ENCODE measurements around the gene TOR1AIP1.
"Not testable (repeated sequence)": the region's sequence is repeated elsewhere in the genome, so short reads cannot be mapped to it uniquely, and the experiment has no call there.

TOR1AIP1 gene, protein sequence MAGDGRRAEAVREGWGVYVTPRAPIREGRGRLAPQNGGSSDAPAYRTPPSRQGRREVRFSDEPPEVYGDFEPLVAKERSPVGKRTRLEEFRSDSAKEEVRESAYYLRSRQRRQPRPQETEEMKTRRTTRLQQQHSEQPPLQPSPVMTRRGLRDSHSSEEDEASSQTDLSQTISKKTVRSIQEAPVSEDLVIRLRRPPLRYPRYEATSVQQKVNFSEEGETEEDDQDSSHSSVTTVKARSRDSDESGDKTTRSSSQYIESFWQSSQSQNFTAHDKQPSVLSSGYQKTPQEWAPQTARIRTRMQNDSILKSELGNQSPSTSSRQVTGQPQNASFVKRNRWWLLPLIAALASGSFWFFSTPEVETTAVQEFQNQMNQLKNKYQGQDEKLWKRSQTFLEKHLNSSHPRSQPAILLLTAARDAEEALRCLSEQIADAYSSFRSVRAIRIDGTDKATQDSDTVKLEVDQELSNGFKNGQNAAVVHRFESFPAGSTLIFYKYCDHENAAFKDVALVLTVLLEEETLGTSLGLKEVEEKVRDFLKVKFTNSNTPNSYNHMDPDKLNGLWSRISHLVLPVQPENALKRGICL

DNA sequence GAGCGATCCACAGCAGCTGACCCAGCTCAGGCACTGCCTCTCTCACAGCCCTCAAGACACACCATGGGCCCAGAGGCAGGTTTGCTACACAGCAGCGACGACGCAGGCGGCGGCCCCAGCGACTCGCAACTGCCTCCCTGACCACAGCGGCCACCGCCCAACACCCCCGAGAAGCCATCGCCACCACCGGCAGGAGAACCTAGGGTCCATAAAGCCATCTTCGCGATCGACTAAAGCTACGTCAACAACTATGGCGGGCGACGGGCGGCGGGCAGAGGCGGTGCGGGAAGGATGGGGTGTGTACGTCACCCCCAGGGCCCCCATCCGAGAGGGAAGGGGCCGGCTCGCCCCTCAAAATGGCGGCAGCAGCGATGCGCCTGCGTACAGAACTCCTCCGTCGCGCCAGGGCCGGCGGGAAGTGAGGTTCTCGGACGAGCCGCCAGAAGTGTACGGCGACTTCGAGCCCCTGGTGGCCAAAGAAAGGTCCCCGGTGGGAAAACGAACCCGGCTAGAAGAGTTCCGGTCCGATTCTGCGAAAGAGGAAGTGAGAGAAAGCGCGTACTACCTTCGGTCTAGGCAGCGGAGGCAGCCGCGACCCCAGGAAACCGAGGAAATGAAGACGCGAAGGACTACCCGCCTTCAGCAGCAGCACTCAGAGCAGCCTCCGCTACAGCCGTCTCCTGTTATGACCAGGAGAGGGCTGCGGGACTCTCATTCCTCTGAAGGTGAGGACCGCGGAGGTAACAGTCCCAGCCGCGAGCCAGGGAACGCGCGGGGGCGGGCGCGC lies at the start of gene TOR1AIP1:
Gene TOR1AIP1, plus strand, starts transcription at position 33 of the 787 bp plus-strand sequence. Its CDS starts 218 bp downstream, at position 251.
- DNase-seq = peak; percentile 99

DNA sequence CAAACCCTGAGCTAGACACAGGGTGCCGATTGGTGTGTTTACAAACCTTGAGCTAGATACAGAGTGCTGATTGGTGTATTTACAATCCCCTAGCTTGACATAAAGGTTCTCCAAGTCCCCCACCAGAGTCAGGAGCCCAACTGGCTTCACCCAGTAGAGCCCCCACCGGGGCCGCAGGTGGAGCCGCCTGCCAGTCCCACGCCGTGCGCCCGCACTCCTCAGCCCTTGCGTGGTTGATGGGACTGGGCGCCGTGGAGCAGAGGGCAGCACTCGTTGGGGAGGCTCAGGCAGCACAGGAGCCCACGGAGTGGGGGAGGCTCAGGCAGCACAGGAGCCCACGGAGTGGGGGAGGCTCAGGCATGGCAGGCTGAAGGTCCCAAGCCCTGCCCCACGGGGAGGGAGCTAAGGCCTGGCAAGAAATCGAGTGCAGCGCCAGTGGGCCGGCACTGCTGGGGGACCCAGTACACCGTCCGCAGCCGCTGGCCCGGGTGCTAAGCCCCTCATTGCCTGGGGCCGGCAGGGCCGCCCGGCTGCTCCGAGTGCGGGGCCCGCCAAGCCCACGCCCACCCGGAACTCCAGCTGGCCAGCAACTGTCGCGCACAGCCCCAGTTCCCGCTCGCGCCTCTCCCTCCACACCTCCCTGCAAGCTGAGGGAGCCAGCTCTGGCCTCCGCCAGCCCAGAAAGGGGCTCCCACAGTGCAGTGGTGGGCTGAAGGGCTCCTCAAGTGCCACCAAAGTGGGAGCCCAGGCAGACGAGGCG lies 45.2 kb upstream of the TOR1AIP1 start:
- DNase-seq = not testable (repeated sequence)

DNA sequence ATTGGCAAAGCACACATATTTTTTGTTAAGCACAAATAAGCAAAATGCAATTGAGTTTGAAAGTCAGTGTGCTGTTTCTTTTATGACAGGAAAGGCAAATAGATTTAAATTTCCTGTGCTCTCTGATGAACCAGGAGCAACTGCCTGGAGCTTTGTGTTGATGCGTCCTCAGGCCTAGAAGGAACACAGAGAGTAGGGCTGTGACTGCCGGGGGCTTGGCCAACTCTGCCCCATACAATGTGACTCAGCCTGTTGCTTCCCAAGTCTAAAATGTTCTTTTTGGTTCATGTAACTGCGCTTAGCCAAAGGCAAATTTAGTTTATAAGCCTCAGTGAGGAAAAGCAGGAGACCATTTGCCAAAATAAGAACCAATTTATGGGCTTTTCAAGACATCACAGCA lies 42.0 kb upstream of the TOR1AIP1 start:
- no peak for DNase-seq

DNA sequence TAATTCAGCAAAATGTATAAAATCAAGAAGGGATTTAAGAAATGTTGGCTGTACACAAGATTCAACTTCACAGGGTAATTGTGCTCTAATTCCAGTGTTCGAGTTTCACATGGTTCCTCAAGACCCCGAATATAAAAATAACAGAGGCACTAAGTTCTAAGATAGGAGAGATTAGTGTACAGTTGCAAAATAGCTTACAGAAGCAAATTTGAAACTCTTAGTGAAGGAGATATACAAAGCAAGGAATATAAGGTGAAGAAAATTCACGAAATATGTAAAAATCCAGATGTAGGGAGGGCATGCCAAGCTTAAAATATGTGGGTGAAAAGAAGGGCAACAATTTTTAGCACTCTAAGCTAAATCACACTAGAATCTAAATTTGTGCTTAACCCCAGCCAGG lies 33.9 kb upstream of the TOR1AIP1 start:
- DNase-seq = no peak

DNA sequence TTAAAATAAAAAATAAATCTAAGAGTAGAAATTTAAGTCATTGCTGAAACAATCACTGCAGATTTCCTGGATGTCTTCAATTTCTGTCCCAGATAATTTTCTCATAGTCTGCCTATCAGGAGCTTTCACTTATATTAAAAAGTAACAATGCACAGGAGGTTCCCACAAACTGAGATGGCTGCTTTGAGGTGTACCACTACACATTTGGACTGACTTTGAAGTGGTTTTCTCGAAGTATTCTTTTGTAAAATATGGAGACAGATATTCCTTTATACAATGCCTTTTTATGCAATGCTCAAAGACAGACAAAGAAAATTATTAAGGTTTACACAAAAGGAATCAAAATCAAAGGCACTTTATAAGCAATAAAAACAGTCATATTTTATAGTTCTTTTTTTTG lies 29.0 kb upstream of the TOR1AIP1 start:
- DNase-seq = no peak

DNA sequence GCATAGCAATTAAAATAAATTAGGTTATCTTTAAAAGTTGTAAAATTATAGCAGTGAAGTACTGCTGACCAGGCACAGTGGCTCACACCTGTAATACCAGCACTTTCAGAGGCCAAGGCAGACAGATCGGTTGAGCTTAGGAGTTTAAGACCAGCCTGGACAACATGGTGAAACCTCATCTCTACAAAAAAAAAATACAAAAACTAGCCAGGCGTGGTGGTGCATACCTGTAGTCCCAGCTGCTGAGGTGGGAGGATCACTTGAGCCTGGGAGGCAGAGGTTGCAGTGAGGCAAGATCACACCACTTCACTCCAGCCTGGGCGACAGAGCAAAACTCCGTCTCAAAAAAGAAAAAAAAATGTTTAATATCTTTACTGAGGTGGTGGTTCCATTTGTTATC lies 26.3 kb upstream of the TOR1AIP1 start:
- not testable (repeated sequence) for DNase-seq

DNA sequence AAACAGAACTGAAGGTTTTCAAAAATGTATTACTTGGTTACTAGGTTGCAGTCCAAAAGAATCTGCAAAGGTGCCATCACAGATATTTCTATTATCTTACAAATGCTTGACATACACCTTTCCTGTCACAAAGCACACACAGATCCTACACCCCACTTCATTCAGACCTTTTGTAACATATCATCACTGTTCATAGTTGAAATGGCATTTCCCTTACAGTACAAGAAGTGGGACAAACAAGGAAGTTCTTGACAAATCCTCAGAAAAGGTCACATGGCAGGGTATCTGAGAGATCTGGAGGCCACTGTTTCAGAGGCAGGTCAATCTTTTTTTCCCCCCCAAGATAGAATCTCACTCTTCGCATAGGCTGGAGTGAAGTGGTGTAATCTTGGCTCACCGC lies 25.8 kb upstream of the TOR1AIP1 start:
- no peak for DNase-seq

DNA sequence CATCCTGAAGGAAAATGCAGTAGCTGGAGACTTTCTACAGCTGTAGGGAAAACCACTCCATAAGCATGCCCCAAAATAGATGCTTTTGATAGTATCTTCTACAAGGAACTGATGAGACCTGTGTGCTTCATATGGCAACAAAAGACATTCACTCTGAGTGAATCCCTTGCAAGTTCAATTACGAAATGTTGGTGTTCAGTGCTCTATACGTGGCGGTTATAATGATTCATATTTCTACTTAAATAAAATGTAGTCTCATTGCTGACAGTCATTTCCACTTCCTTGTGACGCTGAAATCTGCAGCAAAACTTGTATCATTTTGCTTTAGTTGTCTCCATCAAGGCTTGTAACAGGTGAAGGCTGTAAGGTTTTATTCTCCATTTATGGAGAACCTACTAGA lies 25.1 kb upstream of the TOR1AIP1 start:
- no peak for DNase-seq

DNA sequence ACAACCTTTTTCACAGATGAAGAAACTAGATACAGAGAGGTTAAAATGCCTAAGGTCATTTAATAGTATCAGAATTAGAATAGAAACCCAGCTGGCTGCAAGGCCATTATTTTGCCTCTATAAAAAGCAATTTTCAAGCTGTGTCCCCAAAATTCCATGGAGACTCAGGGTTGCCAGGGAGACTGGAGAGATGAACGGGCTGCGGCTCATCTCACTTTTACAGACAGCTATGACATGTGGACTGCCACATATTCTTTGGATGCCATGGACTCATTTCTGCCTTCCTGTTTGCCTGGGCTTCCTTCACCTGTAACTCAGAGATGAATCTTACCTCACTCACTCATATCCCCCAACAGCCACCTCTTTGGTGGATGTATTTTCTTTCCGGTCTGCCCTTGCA lies 21.4 kb upstream of the TOR1AIP1 start:
- no peak for DNase-seq

DNA sequence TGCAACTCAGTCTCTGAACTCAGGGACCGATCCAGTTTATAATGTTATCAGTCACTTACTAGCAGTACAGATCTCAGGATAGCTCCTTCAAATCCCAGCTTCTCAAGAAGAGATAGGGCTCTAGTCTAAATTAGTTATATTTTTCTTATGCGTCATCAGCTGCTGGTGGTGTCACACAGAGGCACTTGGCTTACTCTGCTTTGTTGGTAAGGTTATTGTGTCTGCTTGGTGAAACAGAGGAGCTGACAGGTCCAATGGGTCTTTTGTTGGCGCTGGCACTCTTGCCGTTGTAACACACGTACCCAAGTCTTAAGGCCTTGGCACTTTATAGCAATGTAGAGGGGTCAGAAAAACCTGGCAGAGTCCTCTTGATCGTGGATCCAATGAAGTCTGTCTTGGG lies 16.7 kb upstream of the TOR1AIP1 start:
- DNase-seq = no peak

DNA sequence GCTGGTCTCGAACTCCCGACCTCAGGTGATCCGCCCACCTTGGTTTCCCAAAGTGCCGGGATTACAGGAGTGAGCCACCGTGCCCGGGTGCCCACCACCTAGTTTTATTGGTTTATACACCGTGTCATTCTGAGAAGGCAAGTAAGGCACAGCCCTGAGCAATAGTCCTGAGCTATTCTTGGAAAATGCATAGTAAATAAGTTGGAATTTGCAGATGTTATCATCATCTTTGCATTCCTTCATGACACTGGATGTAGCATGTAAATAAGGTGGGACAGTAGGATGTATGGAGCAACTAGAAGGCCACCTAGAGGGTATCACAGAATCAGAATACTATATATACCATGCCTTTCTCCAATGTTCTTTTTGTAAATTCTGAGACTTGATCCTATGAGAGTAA lies 15.5 kb upstream of the TOR1AIP1 start:
- no peak for DNase-seq

DNA sequence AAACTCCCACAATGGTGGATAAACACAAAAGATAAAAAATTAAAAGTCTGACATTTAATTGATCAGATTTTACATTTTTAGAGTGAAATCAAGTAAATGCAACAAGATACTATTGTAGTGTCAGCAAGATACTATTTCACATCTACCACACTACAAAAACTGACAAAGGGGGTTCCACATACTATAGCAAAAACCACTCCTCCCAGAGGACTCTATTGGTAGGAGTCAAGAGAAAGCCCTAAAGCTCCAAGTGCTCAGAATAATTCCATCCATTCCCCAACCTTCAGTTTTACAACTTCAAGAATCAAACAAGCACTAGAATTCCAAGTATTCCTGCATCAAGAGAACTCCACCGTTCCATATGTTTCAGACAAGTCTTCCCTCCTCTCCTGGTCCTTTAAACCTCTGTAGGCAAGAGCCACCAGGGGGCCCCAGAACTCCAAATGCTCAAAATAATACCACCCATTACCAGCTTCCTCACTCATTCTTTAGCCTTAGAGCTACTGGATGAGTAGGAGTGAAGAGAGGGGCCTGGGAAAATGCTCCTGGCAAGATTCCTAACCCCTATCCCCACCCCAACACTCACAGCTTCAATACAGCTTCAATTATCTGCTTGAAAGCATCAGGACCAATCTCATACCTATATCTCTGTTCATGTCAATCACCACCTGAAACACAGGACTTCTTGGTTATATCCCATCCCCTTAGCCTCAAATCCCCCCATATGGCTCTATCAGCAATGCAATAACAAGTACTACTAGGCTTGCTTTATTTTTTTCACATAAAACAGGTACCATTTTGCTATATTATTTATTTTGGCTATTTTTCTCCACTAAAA lies 14.4 kb upstream of the TOR1AIP1 start:
- peak; percentile 61 for DNase-seq

DNA sequence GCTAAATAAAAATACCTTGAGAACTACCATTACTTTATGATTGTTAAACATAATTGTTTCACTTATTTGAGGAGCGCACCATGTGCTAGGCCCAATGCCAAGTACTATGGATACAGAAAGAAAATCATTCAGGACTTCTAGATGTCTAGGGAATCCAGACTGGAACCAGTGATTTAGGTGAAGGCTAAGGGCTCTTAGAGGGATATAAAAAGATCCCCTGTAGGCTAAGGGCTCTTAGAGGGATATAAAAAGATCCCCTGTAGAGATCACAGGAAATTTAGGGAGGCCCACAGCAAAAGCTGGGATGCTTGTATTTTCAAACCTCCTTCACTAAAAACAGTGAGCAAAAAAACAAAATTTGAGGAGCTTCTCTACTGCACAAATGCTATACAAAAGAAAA lies 11.2 kb upstream of the TOR1AIP1 start:
- peak; percentile 38 for DNase-seq

DNA sequence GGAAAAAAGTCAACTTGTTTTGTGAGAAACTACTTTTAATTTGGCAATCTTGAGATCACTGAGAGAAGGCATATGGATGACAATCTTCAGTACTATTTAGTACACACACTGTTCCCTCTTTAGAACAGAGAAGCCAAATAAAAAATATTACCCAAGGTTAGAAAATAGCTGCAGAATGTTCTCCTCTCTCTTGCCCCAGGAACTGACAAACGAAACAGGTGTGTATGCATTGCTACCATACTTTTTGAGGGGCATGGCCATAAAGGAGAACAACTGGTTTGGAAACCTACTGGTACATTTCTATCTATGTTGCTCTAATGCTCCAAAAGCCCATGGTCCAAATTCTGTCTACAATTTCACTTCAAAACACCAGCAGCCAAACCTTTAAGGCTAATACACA lies 10.1 kb upstream of the TOR1AIP1 start:
- no peak for DNase-seq

DNA sequence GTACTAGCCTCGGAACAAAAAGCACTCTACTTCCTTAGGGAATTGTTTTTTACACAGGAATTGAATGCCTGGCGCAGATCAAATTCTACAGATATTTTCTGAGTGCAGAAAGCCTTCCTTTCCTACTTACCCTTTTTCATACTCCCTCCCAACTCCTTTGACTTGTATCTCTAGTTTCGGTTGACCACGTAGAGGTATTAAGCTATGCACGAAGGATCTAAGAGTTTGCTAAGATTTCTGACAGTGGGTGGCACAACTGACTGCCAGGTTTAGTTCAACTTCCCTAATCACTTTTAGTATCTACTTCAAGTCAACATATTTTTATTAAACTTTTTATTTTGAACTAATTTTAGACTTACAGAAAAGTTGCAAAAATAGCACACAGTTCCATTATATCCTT lies 9.5 kb upstream of the TOR1AIP1 start:
- no peak for DNase-seq

DNA sequence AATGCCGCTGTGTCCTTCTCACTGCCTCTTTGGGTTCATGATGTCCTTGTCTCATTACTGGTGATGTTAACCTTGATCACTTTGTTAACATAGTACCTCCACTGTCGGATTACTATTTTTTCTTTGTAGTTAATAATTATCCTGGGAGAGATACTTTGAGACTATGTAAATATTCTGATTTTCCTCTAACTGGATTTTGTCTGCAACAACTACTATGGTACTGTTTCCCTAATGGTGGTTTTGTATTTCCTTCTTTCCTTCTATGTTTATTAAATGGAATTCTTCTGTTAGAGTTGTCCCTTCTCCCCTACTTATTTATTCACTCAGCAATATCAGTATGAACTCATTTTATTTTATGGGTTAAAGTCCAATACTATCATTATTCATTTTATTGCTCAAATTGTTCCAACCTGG lies 8.6 kb upstream of the TOR1AIP1 start:
- DNase-seq = no peak

DNA sequence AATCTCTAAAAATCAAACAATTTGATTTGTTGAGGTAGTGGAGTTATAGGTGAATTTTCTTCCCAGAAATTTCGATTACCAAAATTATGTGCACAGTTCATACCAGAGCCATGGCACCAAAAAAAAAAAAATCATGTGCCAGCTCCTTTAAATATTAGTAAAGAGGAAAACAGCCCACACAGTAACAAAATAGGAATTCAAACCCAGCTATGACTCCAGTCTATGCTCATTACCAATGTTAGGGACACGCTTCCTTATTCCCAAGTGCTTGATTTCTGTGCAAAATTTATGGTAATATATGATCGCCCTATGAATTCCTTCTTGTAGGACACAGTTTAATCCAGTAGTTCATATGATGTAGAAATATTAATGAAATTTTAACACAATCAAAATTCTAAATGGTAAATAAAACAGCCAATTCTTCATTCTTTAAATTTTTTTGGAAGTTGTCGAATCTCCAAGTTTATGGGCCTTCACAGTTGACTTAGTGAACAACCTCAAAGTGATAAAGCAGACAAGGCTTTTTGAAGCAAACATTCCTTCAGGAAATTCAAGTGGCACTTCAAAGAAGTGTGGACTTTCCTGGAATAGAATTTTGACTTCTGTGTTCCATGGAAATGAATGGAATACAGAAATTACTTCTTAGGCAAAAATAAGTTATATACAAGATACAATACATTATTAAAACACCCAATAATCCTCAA lies 6.3 kb upstream of the TOR1AIP1 start:
- DNase-seq = no peak

DNA sequence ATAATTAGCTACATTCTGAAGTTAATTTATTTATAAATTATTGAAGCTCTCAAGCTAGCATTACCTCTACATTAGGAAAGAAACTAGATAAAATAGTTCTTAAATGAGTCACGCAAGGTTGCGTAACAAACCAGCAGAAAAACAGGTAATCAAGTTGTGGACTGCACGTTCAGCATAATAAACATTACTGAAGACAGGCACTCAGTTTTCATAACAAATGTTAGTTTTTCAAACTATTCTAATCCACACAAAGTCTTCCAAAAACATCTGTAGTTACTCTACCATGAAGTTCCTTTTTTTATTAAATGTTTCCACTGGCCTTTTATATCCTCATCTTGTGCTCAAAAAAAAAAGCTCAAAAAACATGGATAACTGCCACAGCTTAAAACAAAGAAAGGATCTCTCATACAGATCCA lies 5.8 kb upstream of the TOR1AIP1 start:
- no peak for DNase-seq

DNA sequence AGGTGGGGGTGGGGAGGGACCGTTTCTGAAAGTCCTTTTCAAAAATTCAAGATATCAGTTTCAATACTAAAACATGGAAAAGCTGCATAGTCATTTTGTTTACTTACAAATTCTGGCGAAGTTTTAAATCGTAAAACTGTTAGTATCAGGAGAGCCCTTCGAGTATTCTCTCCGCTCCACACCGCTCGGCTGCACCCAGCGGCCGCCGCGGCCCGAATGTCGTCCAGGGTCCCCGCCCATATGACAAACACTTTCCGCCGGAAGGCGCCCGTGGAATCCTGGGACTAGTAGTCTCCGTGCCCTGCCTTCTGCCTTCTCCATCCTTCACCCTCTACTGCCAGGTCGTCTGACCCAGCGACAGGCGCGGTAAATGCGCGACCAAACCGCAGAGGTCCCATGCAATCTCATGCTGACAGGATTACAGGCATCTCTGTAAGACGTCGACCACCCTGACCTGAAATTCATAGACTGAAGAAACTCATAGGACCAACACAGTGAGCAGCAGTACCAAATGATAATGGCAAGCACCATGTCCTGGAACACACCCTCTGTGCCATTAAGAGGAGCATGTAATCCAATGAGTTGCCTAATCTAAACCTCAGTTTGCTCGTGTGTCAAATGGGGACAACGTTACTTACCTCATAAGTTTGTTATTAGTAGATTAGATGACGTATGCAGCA lies 4.4 kb upstream of the TOR1AIP1 start, which contains the start of gene TOR1AIP2:
Gene TOR1AIP2, minus strand, starts transcription at position 218 of the 680 bp plus-strand sequence. CDS start 25,138 bp downstream, outside the sequence.
- peak; percentile 88 for DNase-seq

DNA sequence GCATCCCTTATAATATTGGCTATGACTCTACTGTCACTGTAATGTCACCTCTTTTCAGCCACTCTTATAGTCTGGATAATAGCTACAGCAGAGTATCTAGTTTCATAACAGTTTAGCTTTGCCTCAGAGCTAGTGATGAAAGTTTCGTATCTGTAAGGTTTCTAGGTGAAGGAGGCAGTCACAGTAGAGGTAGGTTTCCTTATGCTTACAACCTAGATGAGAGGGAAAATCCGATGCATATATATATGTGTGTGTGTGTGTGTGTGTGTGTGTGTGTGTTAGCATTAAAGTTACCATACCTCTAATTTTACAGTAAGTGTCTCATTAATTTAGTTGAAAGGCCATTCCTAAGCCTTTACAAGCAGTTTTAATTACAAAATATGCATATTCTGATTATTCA lies 2.3 kb upstream of the TOR1AIP1 start:
- DNase-seq = no peak

Data from NCI-H1092 treated with DMSO at 0.1 percent for 48 hours (cell line).